Measurements from ENCODE around the gene RPS15. TPM values are rescaled to one million over a fixed set of nuclear protein-coding genes. Genes with fewer than 3 reads are reported as not detected.

The RPS15 gene
- total and polyA plus RNA-seq, 2 of the 13 experiments (the other 11 are each of a cell fraction or from before 2014, with no cell fraction given) = 695 to 1,411 TPM

GRCh38 chr19:1478934-1479707 lies 40.9 kb downstream of the RPS15 start, which contains the start of gene C19orf25 (continued):
- TF ChIP-seq BCL3 (CRISPR knock-in tag; IDR thresholded peaks at IDR 0.05) = peak; percentile 30; the same call in 1 of the 2 replicates
- TF ChIP-seq SIX4 (CRISPR knock-in tag; IDR thresholded peaks at IDR 0.05) = no peak
- TF ChIP-seq TARDBP (CRISPR knock-in tag; IDR thresholded peaks at IDR 0.05) = peak; percentile 81
- peak; percentile 25; the same call in 1 of the 2 replicates for TF ChIP-seq ZNF691 (CRISPR knock-in tag; IDR thresholded peaks at IDR 0.05; ENCODE audit: borderline replicate concordance, low read depth)
- TF ChIP-seq STAT6 (CRISPR knock-in tag; IDR thresholded peaks at IDR 0.05; ENCODE audit: borderline replicate concordance) = 0 out of 2 replicates have a peak, but pooled peaks have one; percentile 27
- TF ChIP-seq ZNF816 (CRISPR knock-in tag; IDR thresholded peaks at IDR 0.05; ENCODE audit: borderline replicate concordance) = peak; percentile 73
- peak; percentile 84 for TF ChIP-seq ZNF770 (CRISPR knock-in tag; IDR thresholded peaks at IDR 0.05)
- TF ChIP-seq ARID5B (CRISPR knock-in tag; IDR thresholded peaks at IDR 0.05) = peak; percentile 23; the same call in 1 of the 2 replicates
- peak; percentile 60 for TF ChIP-seq RAD21 (CRISPR knock-in tag; IDR thresholded peaks at IDR 0.05)
- TF ChIP-seq HES4 (CRISPR knock-in tag; IDR thresholded peaks at IDR 0.05; ENCODE audit: borderline replicate concordance) = no peak
- TF ChIP-seq POGZ (CRISPR knock-in tag; IDR thresholded peaks at IDR 0.05) = peak; percentile 37; the same call in 1 of the 2 replicates
- TF ChIP-seq ZNF205 (CRISPR knock-in tag; IDR thresholded peaks at IDR 0.05) = peak; percentile 22; the same call in 1 of the 2 replicates
- TF ChIP-seq NRL (CRISPR knock-in tag; IDR thresholded peaks at IDR 0.05; ENCODE audit: borderline replicate concordance) = peak; percentile 78
- TF ChIP-seq SIN3B (IDR thresholded peaks at IDR 0.05; ENCODE audit: low read length) = no peak
- no peak for TF ChIP-seq EHMT2 (IDR thresholded peaks at IDR 0.05; ENCODE audit: borderline replicate concordance, low read depth, low read length)
- peak; percentile 55; the same call in 1 of the 2 replicates for TF ChIP-seq REL (CRISPR knock-in tag; conservative IDR thresholded peaks at IDR 0.05)
- TF ChIP-seq ONECUT2 (CRISPR knock-in tag; IDR thresholded peaks at IDR 0.05) = no peak
- TF ChIP-seq PHF21A (CRISPR knock-in tag; IDR thresholded peaks at IDR 0.05) = peak; percentile 56
